ENCODE data around the gene CRLF1. TPM values are rescaled to one million over a fixed set of nuclear protein-coding genes. Genes with fewer than 3 reads are reported as not detected.

The CRLF1 gene
- total RNA-seq, 6 experiments from 2014 or later: 0.27 to 2.9 (median 1.2) TPM; not detected in 3

DNA sequence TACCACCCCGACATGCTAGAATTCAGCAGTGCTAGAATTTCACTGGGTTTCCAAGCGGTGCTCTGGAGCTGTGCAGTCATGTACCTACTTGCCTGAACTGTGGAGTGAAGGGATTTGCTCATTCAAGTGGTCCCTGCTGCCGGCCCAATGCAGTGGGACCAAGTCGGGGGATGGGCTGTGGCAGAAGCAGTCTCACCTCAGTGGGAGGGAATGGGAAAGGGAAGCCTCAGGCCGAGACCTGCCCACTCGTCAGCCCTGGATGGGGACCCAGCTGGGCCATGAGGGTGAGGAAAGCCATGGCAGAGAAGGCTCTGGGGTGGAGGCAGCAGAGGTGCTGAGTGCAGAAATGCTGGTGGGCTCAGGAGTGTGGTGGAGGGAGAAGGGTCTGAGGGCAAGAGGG lies 45.1 kb upstream of the CRLF1 start:
- no peak overlapping the region for H3K4me3 ChIP-seq
- no peaks in the 10 kb centered on the region for H3K27me3 ChIP-seq
- intact Hi-C loops (cut with DNase I): no loop called here
- no peaks in the 10 kb centered on the region for H3K4me1 ChIP-seq
- WGBS (ENCODE audit: insufficient coverage, low coverage, low lambda C conversion rate, missing lambda C conversion rate): no CpG with 5 or more reads among the region's 6 CpGs
- no peaks in the 10 kb centered on the region for H3K36me3 ChIP-seq
- no peak for DNase-seq
- H3K27ac ChIP-seq: no peak overlapping the region
- TF ChIP-seq POLR2A (IDR thresholded peaks at IDR 0.05): no peak
- ATAC-seq: no peak
- no peaks in the 10 kb centered on the region for H3K9me3 ChIP-seq

GRCh38 chr19:18651300-18651699 lies 44.7 kb upstream of the CRLF1 start:
- Histone ChIP-seq H3K27ac (no peak overlapping the region), H3K36me3 (no peaks in the 10 kb centered on the region), H3K9me3 (no peaks in the 10 kb centered on the region), H3K4me1 (no peaks in the 10 kb centered on the region), H3K27me3 (no peaks in the 10 kb centered on the region), H3K4me3 (no peak overlapping the region)
- WGBS (ENCODE audit: insufficient coverage, low coverage, low lambda C conversion rate, missing lambda C conversion rate): no CpG with 5 or more reads among the region's 1 CpG
- DNase-seq (no peak), ATAC-seq (no peak)
- intact Hi-C loops (cut with DNase I): no loop called here
- TF ChIP-seq, protein P1, sequence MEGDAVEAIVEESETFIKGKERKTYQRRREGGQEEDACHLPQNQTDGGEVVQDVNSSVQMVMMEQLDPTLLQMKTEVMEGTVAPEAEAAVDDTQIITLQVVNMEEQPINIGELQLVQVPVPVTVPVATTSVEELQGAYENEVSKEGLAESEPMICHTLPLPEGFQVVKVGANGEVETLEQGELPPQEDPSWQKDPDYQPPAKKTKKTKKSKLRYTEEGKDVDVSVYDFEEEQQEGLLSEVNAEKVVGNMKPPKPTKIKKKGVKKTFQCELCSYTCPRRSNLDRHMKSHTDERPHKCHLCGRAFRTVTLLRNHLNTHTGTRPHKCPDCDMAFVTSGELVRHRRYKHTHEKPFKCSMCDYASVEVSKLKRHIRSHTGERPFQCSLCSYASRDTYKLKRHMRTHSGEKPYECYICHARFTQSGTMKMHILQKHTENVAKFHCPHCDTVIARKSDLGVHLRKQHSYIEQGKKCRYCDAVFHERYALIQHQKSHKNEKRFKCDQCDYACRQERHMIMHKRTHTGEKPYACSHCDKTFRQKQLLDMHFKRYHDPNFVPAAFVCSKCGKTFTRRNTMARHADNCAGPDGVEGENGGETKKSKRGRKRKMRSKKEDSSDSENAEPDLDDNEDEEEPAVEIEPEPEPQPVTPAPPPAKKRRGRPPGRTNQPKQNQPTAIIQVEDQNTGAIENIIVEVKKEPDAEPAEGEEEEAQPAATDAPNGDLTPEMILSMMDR (IDR thresholded peaks at IDR 0.05): no peak
- no peak for TF ChIP-seq POLR2A (IDR thresholded peaks at IDR 0.05)

DNA sequence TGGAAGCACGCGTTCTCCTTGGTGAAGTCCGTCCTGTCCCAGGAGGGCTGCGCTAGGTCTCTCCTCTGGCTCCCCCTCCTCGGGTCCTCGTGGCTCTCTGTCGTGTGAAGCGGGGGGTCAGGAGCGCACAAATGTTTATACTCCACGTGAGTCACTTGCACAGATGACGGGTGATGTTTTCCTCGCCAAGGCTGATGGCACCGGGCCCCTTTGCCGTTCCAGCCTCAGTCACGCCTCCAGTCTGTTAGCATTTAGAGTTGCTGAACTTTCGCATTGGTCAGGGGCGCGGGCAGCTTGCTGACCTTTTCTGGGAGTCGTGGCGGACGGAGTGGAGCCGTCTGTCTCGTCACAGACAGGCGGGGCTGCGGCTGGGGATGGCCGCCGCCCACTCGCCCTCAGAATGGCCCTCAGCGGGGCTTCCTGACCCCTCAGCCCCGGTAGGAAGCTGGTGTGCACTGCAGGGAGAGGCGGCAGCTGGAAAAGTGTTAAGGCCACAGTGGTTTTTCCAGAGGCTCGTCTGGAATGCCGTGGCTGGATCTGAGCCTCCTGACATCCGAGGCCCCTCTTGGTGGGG lies 44.0 kb upstream of the CRLF1 start:
- H3K4me3 ChIP-seq: no peak overlapping the region
- H3K9me3 ChIP-seq: no peaks in the 10 kb centered on the region
- intact Hi-C loops (cut with DNase I): no loop called here
- DNase-seq (no peak), ATAC-seq (peak; percentile 47 to 59 (median 54))
- no peak for TF ChIP-seq POLR2A (IDR thresholded peaks at IDR 0.05)
- WGBS (ENCODE audit: insufficient coverage, low coverage, low lambda C conversion rate, missing lambda C conversion rate): no CpG with 5 or more reads among the region's 34 CpGs
- H3K36me3 ChIP-seq: no peaks in the 10 kb centered on the region
- no peaks in the 10 kb centered on the region for H3K4me1 ChIP-seq
- no peaks in the 10 kb centered on the region for H3K27me3 ChIP-seq
- peak overlapping the region in 2 of 3 donors; percentile 38 to 40 for H3K27ac ChIP-seq

DNA sequence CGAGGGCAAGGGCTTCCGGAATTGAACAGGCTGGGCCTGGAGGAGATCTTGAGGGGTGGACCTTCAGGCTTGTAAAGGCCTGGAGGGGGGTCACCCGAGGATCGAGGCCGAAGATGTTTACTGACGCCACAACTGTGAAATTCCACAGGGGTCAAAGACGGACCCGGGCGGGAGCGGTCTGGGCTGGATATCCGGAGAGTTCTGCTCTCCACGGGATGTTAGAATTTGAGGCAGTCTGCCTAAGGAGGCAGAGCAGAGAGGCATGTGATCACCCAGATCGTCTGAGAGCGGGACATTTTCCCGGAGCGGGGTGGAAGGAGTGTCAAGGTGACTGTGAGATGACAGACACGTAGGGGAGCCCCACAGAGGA lies 43.4 kb upstream of the CRLF1 start:
- H3K36me3 ChIP-seq: no peaks in the 10 kb centered on the region
- H3K4me1 ChIP-seq: no peaks in the 10 kb centered on the region
- no peaks in the 10 kb centered on the region for H3K27me3 ChIP-seq
- no peak overlapping the region for H3K4me3 ChIP-seq
- peak; percentile 48 to 72 (median 60) for ATAC-seq
- H3K27ac ChIP-seq: peak overlapping the region in 2 of 3 donors; percentile 38 to 40
- 39% methylated on average over 11 of the region's 17 CpGs for WGBS (ENCODE audit: insufficient coverage, low coverage, low lambda C conversion rate, missing lambda C conversion rate)
- TF ChIP-seq, protein P1 (IDR thresholded peaks at IDR 0.05): no peak
- TF ChIP-seq POLR2A (IDR thresholded peaks at IDR 0.05): no peak
- no peak for DNase-seq
- H3K9me3 ChIP-seq: no peaks in the 10 kb centered on the region
- intact Hi-C loops (cut with DNase I): no loop called here

- Histone ChIP-seq H3K27ac (peak overlapping the region; percentile 40 to 54 (median 47)), H3K27me3 (no peaks in the 10 kb centered on the region), H3K36me3 (no peaks in the 10 kb centered on the region), H3K4me1 (no peaks in the 10 kb centered on the region), H3K9me3 (no peaks in the 10 kb centered on the region), H3K4me3 (no peak overlapping the region)
- TF ChIP-seq, protein P1 (IDR thresholded peaks at IDR 0.05): no peak
- TF ChIP-seq POLR2A (IDR thresholded peaks at IDR 0.05): no peak
- WGBS (ENCODE audit: insufficient coverage, low coverage, low lambda C conversion rate, missing lambda C conversion rate): 52% methylated on average over 15 of the region's 25 CpGs
- DNase-seq (no peak), ATAC-seq (peak; percentile 26 to 48 (median 36))
- intact Hi-C loops (cut with DNase I): no loop called here
Observed at GRCh38 chr19:18649371-18650020, 42.9 kb upstream of the CRLF1 start.
